ENCODE data around the gene TSPO.

DNA sequence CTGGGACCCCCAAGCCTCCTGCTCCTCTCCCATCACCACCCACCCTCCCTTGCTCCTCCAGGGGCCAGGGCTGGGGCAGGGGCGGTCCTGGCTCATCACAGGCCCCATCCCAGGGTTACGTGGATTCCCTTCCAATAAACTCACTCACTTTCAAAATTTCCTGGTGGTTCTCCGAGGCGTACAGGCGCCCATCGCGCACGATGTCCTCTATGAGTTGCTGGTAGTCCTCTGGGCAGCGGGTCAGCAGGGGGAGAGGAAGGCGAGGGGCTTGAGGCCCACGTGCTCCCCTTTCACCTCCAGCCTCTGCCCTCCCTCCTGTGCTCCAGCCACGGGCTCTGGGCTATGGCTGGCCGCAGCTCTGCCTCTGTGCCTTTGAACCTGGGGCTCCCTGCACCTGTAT lies 56.0 kb downstream of the TSPO start:
- no peak for TF ChIP-seq POLR2A (IDR thresholded peaks at IDR 0.05; ENCODE audit: insufficient read depth in 1 of 2, low read depth in 2 of 2, low read length in 2 of 2)
- TF ChIP-seq, protein P1, sequence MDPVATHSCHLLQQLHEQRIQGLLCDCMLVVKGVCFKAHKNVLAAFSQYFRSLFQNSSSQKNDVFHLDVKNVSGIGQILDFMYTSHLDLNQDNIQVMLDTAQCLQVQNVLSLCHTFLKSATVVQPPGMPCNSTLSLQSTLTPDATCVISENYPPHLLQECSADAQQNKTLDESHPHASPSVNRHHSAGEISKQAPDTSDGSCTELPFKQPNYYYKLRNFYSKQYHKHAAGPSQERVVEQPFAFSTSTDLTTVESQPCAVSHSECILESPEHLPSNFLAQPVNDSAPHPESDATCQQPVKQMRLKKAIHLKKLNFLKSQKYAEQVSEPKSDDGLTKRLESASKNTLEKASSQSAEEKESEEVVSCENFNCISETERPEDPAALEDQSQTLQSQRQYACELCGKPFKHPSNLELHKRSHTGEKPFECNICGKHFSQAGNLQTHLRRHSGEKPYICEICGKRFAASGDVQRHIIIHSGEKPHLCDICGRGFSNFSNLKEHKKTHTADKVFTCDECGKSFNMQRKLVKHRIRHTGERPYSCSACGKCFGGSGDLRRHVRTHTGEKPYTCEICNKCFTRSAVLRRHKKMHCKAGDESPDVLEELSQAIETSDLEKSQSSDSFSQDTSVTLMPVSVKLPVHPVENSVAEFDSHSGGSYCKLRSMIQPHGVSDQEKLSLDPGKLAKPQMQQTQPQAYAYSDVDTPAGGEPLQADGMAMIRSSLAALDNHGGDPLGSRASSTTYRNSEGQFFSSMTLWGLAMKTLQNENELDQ (CRISPR knock-in tag; IDR thresholded peaks at IDR 0.05; ENCODE audit: borderline replicate concordance): no peak
- TF ChIP-seq MIER2 (CRISPR knock-in tag; IDR thresholded peaks at IDR 0.05): no peak
- TF ChIP-seq TAF1 (CRISPR knock-in tag; IDR thresholded peaks at IDR 0.05): no peak
- TF ChIP-seq, protein P2, sequence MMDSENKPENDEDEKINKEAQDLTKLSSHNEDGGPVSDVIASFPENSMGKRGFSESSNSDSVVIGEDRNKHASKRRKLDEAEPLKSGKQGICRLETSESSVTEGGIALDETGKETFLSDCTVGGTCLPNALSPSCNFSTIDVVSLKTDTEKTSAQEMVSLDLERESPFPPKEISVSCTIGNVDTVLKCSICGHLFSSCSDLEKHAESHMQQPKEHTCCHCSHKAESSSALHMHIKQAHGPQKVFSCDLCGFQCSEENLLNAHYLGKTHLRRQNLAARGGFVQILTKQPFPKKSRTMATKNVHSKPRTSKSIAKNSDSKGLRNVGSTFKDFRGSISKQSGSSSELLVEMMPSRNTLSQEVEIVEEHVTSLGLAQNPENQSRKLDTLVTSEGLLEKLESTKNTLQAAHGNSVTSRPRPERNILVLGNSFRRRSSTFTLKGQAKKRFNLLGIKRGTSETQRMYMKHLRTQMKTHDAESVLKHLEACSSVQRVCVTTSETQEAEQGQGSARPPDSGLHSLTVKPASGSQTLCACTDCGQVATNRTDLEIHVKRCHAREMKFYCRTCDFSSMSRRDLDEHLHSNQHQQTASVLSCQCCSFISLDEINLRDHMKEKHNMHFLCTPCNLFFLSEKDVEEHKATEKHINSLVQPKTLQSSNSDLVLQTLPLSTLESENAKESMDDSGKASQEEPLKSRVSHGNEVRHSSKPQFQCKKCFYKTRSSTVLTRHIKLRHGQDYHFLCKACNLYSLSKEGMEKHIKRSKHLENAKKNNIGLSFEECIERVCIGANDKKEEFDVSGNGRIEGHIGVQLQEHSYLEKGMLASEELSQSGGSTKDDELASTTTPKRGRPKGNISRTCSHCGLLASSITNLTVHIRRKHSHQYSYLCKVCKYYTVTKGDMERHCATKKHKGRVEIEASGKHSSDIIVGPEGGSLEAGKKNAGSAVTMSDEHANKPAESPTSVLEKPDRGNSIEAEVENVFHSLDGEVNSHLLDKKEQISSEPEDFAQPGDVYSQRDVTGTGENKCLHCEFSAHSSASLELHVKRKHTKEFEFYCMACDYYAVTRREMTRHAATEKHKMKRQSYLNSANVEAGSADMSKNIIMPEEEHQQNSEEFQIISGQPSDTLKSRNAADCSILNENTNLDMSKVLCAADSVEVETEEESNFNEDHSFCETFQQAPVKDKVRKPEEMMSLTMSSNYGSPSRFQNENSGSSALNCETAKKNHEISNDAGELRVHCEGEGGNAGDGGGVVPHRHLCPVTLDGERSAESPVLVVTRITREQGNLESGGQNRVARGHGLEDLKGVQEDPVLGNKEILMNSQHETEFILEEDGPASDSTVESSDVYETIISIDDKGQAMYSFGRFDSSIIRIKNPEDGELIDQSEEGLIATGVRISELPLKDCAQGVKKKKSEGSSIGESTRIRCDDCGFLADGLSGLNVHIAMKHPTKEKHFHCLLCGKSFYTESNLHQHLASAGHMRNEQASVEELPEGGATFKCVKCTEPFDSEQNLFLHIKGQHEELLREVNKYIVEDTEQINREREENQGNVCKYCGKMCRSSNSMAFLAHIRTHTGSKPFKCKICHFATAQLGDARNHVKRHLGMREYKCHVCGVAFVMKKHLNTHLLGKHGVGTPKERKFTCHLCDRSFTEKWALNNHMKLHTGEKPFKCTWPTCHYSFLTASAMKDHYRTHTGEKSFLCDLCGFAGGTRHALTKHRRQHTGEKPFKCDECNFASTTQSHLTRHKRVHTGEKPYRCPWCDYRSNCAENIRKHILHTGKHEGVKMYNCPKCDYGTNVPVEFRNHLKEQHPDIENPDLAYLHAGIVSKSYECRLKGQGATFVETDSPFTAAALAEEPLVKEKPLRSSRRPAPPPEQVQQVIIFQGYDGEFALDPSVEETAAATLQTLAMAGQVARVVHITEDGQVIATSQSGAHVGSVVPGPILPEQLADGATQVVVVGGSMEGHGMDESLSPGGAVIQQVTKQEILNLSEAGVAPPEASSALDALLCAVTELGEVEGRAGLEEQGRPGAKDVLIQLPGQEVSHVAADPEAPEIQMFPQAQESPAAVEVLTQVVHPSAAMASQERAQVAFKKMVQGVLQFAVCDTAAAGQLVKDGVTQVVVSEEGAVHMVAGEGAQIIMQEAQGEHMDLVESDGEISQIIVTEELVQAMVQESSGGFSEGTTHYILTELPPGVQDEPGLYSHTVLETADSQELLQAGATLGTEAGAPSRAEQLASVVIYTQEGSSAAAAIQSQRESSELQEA (CRISPR knock-in tag; IDR thresholded peaks at IDR 0.05; ENCODE audit: not compliant biosample characterization): no peak
- no peak for TF ChIP-seq CBX1 (IDR thresholded peaks at IDR 0.05; ENCODE audit: low read depth)
- TF ChIP-seq EP300 (IDR thresholded peaks at IDR 0.05; ENCODE audit: low read depth in 2 of 2, low read length in 2 of 2): no peak
- TF ChIP-seq EP300 (CRISPR knock-in tag; IDR thresholded peaks at IDR 0.05; ENCODE audit: borderline replicate concordance): no peak
- TF ChIP-seq ZSCAN22 (CRISPR knock-in tag; IDR thresholded peaks at IDR 0.05): no peak
- no peak for TF ChIP-seq ZNF121 (CRISPR knock-in tag; IDR thresholded peaks at IDR 0.05)
- TF ChIP-seq, protein P3, sequence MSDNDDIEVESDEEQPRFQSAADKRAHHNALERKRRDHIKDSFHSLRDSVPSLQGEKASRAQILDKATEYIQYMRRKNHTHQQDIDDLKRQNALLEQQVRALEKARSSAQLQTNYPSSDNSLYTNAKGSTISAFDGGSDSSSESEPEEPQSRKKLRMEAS (IDR thresholded peaks at IDR 0.05): no peak

All from HepG2 (cell line).